HepG2 (cell line): ENCODE data around the gene SMOC1. TPM values are rescaled to one million over a fixed set of nuclear protein-coding genes. Genes with fewer than 3 reads are reported as not detected.

Experiments used
- ATF1 ChIP-seq: IDR thresholded peaks from 2 replicates; pipeline ENCODE4 v1.6.1; 2016; ENCODE audit warnings: mild to moderate bottlenecking, control low read depth
- BCL6 ChIP-seq: IDR thresholded peaks from 2 replicates; pipeline ENCODE4 v1.6.1; 2016; ENCODE audit warnings: missing genetic modification reagents, missing compliant biosample characterization
- CHCHD3 ChIP-seq: sonication (generic); formaldehyde crosslinking; IDR thresholded peaks from 2 replicates; pipeline ENCODE4 v1.8.0; 2022; ENCODE audit warnings: mild to moderate bottlenecking, missing genetic modification reagents, moderate library complexity
- HDAC2 ChIP-seq: sonication (generic); formaldehyde crosslinking; IDR thresholded peaks from 2 replicates; pipeline ENCODE4 v1.4.0; 2020; ENCODE audit warnings: missing genetic modification reagents
- HNRNPL ChIP-seq: fragments of 200-400 bp; formaldehyde crosslinking; IDR thresholded peaks from 2 replicates; pipeline ENCODE4 v1.6.1; 2017; ENCODE audit warnings: mild to moderate bottlenecking, low read depth, low read length
- KAT8 ChIP-seq: IDR thresholded peaks from 2 replicates; pipeline ENCODE4 v1.6.1; 2016; ENCODE audit warnings: missing genetic modification reagents, missing compliant biosample characterization
- NFE2L2 ChIP-seq: fragments of 150-350 bp; IDR thresholded peaks from 2 replicates; pipeline ENCODE4 v1.6.1; 2014; ENCODE audit warnings: low read length
- NR3C1 ChIP-seq: sonication (generic); formaldehyde crosslinking; IDR thresholded peaks from 2 replicates; pipeline ENCODE4 v1.4.0; 2020; ENCODE audit warnings: missing genetic modification reagents
- POLR2AphosphoS5 ChIP-seq: IDR thresholded peaks from 2 replicates; pipeline ENCODE4 v1.6.1; 2012; ENCODE audit warnings: low read depth, low read length
- PRPF4 ChIP-seq: fragments of 200-400 bp; formaldehyde crosslinking; IDR thresholded peaks from 2 replicates; pipeline ENCODE4 v1.6.1; 2016; ENCODE audit warnings: low read length, low read depth; ENCODE audit not compliant: poor library complexity, severe bottlenecking
- SMAD3 ChIP-seq: sonication (generic); formaldehyde crosslinking; IDR thresholded peaks from 2 replicates; pipeline ENCODE4 v1.4.0; 2020; ENCODE audit warnings: missing genetic modification reagents
- SOX13 ChIP-seq, 3 experiments: fragments of 450-650 bp in 1 of 3; sonication (generic) in 1 of 3; formaldehyde crosslinking in 1 of 3; IDR thresholded peaks in 2 of 3; conservative IDR thresholded peaks in 1 of 3; 2 replicates each; pipeline versions ENCODE4 v1.5.0 to v1.6.1; 2016 to 2020; ENCODE audit warnings: antibody characterized with exemption in 1 of 3, mild to moderate bottlenecking in 1 of 3, missing compliant biosample characterization in 1 of 3, missing genetic modification reagents in 1 of 3, moderate library complexity in 1 of 3
- TEAD3 ChIP-seq: optimal IDR thresholded peaks from 2 replicates; pipeline ENCODE3; 2016; ENCODE audit warnings: borderline replicate concordance
- ZNF550 ChIP-seq: sonication (generic); formaldehyde crosslinking; IDR thresholded peaks from 2 replicates; pipeline ENCODE4 v1.4.0; 2020; ENCODE audit warnings: mild to moderate bottlenecking, missing genetic modification reagents, borderline replicate concordance
- ZNF75D ChIP-seq: sonication (generic); formaldehyde crosslinking; IDR thresholded peaks from 2 replicates; pipeline ENCODE4 v1.8.1; 2023; ENCODE audit warnings: missing genetic modification reagents, mild to moderate bottlenecking, borderline replicate concordance
- ZNF768 ChIP-seq: sonication (generic); formaldehyde crosslinking; IDR thresholded peaks from 2 replicates; pipeline ENCODE4 v1.4.0; 2020; ENCODE audit warnings: missing genetic modification reagents
- polyA plus RNA-seq, 8 experiments: library from polyadenylated mRNA; depleted of rRNA in 3 of 8; stranded (reverse) in 7 of 8; unstranded in 1 of 8; fragments of >200 nt; fragmentation: Illumina TruSeq in 4 of 8; extraction: Trizol in 4 of 8; gene quantifications; 2 replicates each; pipeline versions ENCODE4 v1.2.1 to v1.2.3, GENCODE V29; 2011 to 2016; ENCODE audit warnings: low read depth in 4 of 8, missing spikeins in 1 of 8, mixed read lengths in 1 of 8; ENCODE audit not compliant: insufficient read depth in 1 of 8
- total RNA-seq, 5 experiments: library from RNA; depleted of rRNA; stranded (reverse); fragments of >200 nt; fragmentation: Illumina TruSeq; extraction: Trizol; gene quantifications; 2 replicates each; pipeline ENCODE4 v1.2.3, GENCODE V29; 2016; ENCODE audit warnings: low read depth in 1 of 5
- TF ChIP-seq, protein P1 (sequence below): sonication (generic); formaldehyde crosslinking; conservative IDR thresholded peaks from 2 replicates; pipeline ENCODE4 v1.5.0; 2020; ENCODE audit warnings: missing genetic modification reagents
- TF ChIP-seq, protein P2 (sequence below): sonication (generic); formaldehyde crosslinking; IDR thresholded peaks from 2 replicates; pipeline ENCODE4 v1.4.0; 2020; ENCODE audit warnings: missing genetic modification reagents, mild to moderate bottlenecking, borderline replicate concordance
- TF ChIP-seq, protein P3 (sequence below): sonication (generic); formaldehyde crosslinking; IDR thresholded peaks from 2 replicates; pipeline ENCODE4 v1.4.0; 2020; ENCODE audit warnings: missing genetic modification reagents
- TF ChIP-seq, protein P4 (sequence below): sonication (generic); formaldehyde crosslinking; IDR thresholded peaks from 2 replicates; pipeline ENCODE4 v1.5.1; 2020; ENCODE audit warnings: mild to moderate bottlenecking, missing genetic modification reagents, moderate library complexity

Gene SMOC1
- total and polyA plus RNA-seq, 2 of the 13 experiments (the other 11 are each of a cell fraction or from before 2014, with no cell fraction given), result 17.8 to 35.6 TPM

DNA sequence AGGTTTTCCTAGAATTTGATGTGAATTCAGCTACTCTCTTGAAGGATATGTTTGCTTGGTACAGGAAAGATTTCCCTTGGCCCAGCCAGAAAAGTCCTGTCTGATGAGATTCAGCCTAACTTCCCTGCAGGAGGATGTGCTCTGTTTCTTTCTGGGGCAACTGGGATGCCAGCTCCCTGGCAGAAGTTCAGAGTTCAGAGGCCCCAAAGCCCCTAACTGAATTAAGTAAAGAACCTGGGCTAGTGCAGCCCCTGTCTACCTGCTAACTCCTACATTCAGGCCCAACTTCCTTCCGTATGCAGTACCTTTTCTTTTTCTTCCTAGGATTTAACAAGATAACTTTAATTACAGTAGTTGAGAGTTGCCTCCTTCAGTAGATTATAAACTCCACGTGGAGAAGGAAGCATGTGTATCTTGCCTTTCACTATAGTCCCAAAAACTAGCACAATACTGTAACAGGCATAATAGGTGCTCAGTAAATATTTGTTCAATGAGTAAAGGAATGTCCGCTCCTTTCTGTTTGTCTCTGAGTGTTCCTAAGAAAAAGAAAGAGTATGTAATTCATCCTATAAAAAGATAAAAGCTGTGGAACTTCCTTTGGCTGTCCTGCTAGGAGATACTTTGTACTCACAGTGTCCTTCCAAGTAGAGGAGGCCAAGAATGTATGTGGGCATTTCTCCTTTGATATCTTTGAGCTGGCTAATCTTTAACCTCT lies 168.5 kb downstream of the SMOC1 start (continued):
- TF ChIP-seq CHCHD3 (CRISPR knock-in tag) (no peak), TEAD3 (CRISPR knock-in tag) (peak; percentile 73), NR3C1 (CRISPR knock-in tag) (no peak), BCL6 (CRISPR knock-in tag) (peak; percentile 1), SOX13 (IDR thresholded peaks at IDR 0.05) (no peak; the same call in 1 of the 2 replicates), SOX13 (CRISPR knock-in tag; conservative IDR thresholded peaks at IDR 0.05 in 1 of 2, IDR thresholded peaks at IDR 0.05 in 1 of 2) (peak in 1 of 2 experiments; percentile 92; a peak in 2 of 4 replicates), ZNF550 (CRISPR knock-in tag) (no peak), PRPF4 (no peak), HDAC2 (CRISPR knock-in tag) (peak; percentile 26; the same call in 1 of the 2 replicates), NFE2L2 (no peak), ATF1 (CRISPR knock-in tag) (peak; percentile 35; the same call in 1 of the 2 replicates), ZNF768 (CRISPR knock-in tag) (no peak), HNRNPL (0 out of 2 replicates have a peak, but pooled peaks have one; percentile 34), KAT8 (CRISPR knock-in tag) (peak; percentile 20; the same call in 1 of the 2 replicates), SMAD3 (no peak), ZNF75D (CRISPR knock-in tag) (no peak), POLR2AphosphoS5 (no peak)
- TF ChIP-seq, protein P1, sequence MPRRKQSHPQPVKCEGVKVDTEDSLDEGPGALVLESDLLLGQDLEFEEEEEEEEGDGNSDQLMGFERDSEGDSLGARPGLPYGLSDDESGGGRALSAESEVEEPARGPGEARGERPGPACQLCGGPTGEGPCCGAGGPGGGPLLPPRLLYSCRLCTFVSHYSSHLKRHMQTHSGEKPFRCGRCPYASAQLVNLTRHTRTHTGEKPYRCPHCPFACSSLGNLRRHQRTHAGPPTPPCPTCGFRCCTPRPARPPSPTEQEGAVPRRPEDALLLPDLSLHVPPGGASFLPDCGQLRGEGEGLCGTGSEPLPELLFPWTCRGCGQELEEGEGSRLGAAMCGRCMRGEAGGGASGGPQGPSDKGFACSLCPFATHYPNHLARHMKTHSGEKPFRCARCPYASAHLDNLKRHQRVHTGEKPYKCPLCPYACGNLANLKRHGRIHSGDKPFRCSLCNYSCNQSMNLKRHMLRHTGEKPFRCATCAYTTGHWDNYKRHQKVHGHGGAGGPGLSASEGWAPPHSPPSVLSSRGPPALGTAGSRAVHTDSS (CRISPR knock-in tag), result no peak
- TF ChIP-seq, protein P2, sequence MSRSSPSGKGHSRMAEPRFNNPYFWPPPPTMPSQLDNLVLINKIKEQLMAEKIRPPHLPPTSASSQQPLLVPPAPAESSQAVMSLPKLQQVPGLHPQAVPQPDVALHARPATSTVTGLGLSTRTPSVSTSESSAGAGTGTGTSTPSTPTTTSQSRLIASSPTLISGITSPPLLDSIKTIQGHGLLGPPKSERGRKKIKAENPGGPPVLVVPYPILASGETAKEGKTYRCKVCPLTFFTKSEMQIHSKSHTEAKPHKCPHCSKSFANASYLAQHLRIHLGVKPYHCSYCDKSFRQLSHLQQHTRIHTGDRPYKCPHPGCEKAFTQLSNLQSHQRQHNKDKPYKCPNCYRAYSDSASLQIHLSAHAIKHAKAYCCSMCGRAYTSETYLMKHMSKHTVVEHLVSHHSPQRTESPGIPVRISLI (CRISPR knock-in tag), result no peak
- TF ChIP-seq, protein P3, sequence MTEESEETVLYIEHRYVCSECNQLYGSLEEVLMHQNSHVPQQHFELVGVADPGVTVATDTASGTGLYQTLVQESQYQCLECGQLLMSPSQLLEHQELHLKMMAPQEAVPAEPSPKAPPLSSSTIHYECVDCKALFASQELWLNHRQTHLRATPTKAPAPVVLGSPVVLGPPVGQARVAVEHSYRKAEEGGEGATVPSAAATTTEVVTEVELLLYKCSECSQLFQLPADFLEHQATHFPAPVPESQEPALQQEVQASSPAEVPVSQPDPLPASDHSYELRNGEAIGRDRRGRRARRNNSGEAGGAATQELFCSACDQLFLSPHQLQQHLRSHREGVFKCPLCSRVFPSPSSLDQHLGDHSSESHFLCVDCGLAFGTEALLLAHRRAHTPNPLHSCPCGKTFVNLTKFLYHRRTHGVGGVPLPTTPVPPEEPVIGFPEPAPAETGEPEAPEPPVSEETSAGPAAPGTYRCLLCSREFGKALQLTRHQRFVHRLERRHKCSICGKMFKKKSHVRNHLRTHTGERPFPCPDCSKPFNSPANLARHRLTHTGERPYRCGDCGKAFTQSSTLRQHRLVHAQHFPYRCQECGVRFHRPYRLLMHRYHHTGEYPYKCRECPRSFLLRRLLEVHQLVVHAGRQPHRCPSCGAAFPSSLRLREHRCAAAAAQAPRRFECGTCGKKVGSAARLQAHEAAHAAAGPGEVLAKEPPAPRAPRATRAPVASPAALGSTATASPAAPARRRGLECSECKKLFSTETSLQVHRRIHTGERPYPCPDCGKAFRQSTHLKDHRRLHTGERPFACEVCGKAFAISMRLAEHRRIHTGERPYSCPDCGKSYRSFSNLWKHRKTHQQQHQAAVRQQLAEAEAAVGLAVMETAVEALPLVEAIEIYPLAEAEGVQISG (CRISPR knock-in tag), result no peak
- TF ChIP-seq, protein P4, sequence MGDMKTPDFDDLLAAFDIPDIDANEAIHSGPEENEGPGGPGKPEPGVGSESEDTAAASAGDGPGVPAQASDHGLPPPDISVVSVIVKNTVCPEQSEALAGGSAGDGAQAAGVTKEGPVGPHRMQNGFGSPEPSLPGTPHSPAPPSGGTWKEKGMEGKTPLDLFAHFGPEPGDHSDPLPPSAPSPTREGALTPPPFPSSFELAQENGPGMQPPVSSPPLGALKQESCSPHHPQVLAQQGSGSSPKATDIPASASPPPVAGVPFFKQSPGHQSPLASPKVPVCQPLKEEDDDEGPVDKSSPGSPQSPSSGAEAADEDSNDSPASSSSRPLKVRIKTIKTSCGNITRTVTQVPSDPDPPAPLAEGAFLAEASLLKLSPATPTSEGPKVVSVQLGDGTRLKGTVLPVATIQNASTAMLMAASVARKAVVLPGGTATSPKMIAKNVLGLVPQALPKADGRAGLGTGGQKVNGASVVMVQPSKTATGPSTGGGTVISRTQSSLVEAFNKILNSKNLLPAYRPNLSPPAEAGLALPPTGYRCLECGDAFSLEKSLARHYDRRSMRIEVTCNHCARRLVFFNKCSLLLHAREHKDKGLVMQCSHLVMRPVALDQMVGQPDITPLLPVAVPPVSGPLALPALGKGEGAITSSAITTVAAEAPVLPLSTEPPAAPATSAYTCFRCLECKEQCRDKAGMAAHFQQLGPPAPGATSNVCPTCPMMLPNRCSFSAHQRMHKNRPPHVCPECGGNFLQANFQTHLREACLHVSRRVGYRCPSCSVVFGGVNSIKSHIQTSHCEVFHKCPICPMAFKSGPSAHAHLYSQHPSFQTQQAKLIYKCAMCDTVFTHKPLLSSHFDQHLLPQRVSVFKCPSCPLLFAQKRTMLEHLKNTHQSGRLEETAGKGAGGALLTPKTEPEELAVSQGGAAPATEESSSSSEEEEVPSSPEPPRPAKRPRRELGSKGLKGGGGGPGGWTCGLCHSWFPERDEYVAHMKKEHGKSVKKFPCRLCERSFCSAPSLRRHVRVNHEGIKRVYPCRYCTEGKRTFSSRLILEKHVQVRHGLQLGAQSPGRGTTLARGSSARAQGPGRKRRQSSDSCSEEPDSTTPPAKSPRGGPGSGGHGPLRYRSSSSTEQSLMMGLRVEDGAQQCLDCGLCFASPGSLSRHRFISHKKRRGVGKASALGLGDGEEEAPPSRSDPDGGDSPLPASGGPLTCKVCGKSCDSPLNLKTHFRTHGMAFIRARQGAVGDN, result no peak
